OCI-LY3 (cell line): Measurements from ENCODE around the gene KIF6.

Experiments
- H2AFZ ChIP-seq: fragments of 200-600, 300-600 bp; shearing (Covaris generic); 2 replicates; pipeline ENCODE4 v1.6.0; 2014; ENCODE audit warnings: antibody characterized with exemption, low read depth, low read length
- H3K27ac ChIP-seq: fragments of 200-600, 300-600 bp; sonication (generic); 2 replicates; pipeline ENCODE4 v1.5.1; 2014; ENCODE audit warnings: mild to moderate bottlenecking, low read length, moderate library complexity, mixed read lengths
- H3K27me3 ChIP-seq: fragments of 200-600, 300-600 bp; sonication (generic); 2 replicates; pipeline ENCODE4 v1.6.1; 2014; ENCODE audit warnings: low read depth, low read length, mixed read lengths
- H3K36me3 ChIP-seq: fragments of 200-600, 300-600 bp; sonication (generic); replicated peaks from 2 replicates; pipeline ENCODE3; 2014; ENCODE audit warnings: low read depth, low read length, mixed read lengths
- H3K4me1 ChIP-seq: fragments of 300-600, 200-600 bp; sonication (generic); 2 replicates; pipeline ENCODE4 v1.6.1; 2014; ENCODE audit warnings: low read length, mixed read lengths
- H3K4me2 ChIP-seq: fragments of 200-600, 300-600 bp; sonication (generic); 2 replicates; pipeline ENCODE4 v1.6.1; 2014; ENCODE audit warnings: low read length, mixed read lengths
- H3K4me3 ChIP-seq: fragments of 300-600, 200-600 bp; sonication (generic); 2 replicates; pipeline ENCODE4 v1.5.1; 2014; ENCODE audit warnings: antibody characterized with exemption, mild to moderate bottlenecking, low read length, moderate library complexity
- H3K79me2 ChIP-seq: fragments of 300-600, 200-600 bp; shearing (Covaris generic); 2 replicates; pipeline ENCODE4 v1.6.1; 2014; ENCODE audit warnings: mild to moderate bottlenecking, low read length, mixed read lengths
- H3K9ac ChIP-seq: fragments of 300-600, 200-600 bp; shearing (Covaris generic); 2 replicates; pipeline ENCODE4 v1.6.0; 2014; ENCODE audit warnings: mild to moderate bottlenecking, low read length, moderate library complexity
- H3K9me3 ChIP-seq: fragments of 200-600, 300-600 bp; shearing (Covaris generic); 2 replicates; pipeline ENCODE4 v1.6.1; 2014; ENCODE audit warnings: low read length, mixed read lengths; ENCODE audit not compliant: insufficient read depth
- H4K20me1 ChIP-seq: fragments of 200-600, 300-600 bp; sonication (generic); 2 replicates; pipeline ENCODE4 v1.6.1; 2016; ENCODE audit warnings: low read length, mixed read lengths; ENCODE audit not compliant: insufficient read depth
- EZH2phosphoT487 ChIP-seq: fragments of 200-600 bp; shearing (Covaris generic); IDR thresholded peaks from 2 replicates; pipeline ENCODE4 v1.6.1; 2018; ENCODE audit warnings: antibody characterized with exemption, mixed run types, low read depth
- TF ChIP-seq, protein P1 (sequence below): fragments of 200-600, 300-600 bp; sonication (generic); IDR thresholded peaks from 2 replicates; pipeline ENCODE4 v1.5.1; 2014; ENCODE audit warnings: antibody characterized with exemption, low read length, low read depth

KIF6 gene

DNA sequence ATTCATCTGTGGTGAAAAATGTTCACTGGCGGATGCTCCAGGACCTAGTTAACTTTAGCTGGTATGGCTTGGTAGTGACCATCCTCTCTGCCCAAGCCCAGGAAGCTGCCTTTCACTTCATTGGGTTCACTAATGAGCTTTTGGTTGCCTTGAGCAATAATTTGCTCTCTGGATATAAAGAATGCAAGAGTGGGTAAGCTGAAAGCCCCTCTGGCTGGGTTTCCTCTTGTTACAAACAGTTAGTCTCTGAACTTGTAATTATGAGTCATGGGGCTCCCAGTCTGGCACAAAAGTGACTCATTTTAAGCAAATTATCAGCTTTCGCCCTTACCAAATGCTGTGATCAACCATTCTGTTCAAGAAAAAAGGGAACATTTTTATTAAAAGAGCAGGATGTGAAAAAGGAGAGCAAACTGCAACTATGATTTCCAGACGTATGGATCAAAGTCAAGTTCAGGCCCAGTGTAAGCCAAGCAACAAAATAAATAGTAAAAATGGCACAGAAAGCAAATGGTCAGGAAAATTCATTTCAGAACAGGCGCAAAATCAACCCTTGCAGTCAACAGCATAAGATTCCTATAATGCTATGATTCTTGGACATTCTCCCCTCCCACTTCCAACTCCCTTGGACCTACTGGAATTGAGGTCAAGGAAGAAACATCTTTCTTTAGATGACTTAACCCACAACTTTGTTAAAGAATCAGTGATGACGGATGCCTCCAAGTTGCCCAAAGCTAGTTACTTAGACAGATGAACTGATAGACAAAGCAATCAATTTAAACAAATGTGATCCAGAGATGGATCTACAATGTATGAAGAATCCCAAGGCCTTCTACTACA lies 272.7 kb downstream of the KIF6 start:
- Histone ChIP-seq H3K36me3 (peaks cover 2% of the 10 kb centered on the region), H4K20me1 (no peaks in the 10 kb centered on the region), H2AFZ (peak overlapping the region; percentile 45), H3K27ac (peak overlapping the region; percentile 62), H3K9me3 (peaks cover 7% of the 10 kb centered on the region), H3K4me3 (peak overlapping the region; percentile 10; the same call in 1 of the 2 replicates), H3K27me3 (no peaks in the 10 kb centered on the region), H3K4me2 (peak overlapping the region; percentile 54), H3K79me2 (no peaks in the 10 kb centered on the region), H3K9ac (peak overlapping the region; percentile 34; the same call in 1 of the 2 replicates), H3K4me1 (peaks cover 22% of the 10 kb centered on the region)
- TF ChIP-seq, protein P1, sequence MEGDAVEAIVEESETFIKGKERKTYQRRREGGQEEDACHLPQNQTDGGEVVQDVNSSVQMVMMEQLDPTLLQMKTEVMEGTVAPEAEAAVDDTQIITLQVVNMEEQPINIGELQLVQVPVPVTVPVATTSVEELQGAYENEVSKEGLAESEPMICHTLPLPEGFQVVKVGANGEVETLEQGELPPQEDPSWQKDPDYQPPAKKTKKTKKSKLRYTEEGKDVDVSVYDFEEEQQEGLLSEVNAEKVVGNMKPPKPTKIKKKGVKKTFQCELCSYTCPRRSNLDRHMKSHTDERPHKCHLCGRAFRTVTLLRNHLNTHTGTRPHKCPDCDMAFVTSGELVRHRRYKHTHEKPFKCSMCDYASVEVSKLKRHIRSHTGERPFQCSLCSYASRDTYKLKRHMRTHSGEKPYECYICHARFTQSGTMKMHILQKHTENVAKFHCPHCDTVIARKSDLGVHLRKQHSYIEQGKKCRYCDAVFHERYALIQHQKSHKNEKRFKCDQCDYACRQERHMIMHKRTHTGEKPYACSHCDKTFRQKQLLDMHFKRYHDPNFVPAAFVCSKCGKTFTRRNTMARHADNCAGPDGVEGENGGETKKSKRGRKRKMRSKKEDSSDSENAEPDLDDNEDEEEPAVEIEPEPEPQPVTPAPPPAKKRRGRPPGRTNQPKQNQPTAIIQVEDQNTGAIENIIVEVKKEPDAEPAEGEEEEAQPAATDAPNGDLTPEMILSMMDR = no peak
- TF ChIP-seq EZH2phosphoT487 = no peak

DNA sequence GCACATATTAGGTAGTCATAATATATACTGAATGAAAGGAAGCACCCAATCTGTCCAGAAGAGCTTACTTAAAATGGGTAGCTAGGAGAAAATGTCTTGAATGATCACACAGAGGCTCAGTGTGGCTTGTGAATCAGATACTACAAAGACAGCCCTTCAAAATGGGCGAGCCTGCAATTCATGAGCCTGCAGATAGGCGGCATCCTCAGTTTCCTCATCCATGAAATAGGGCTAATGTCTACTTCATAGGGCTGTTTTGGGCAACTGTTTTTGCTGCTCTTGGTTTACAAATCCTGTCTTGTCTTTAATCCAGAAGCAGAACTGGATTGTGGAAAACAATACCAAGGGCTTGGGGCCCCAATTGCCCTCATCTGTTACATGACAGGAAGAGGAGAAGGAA lies 273.4 kb downstream of the KIF6 start:
- TF ChIP-seq EZH2phosphoT487 = no peak
- TF ChIP-seq, protein P1 = peak; percentile 86

DNA sequence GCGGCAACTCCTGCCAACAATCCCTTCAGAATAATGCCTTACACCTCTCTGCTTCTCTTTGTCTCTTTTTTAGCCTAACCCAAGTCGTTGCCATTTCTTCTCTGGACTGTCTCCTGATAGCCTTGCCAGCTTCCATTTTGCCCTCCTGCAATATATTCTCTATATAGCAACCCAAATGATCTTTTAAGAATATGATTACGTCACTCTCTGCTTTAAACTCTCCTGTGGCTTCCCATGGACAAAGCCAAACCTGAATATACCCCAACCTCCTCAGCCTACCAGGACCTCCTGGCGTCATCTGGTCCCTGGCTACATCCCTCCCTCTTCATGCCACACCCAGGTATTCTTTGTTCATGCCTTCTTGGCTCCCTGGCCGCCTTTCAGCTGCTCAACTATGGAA lies 276.2 kb downstream of the KIF6 start:
- H3K27me3 ChIP-seq = no peaks in the 10 kb centered on the region
- TF ChIP-seq EZH2phosphoT487 = no peak
- TF ChIP-seq, protein P1 = no peak
- no peak overlapping the region for H3K9ac ChIP-seq
- H2AFZ ChIP-seq = no peak overlapping the region
- no peaks in the 10 kb centered on the region for H3K79me2 ChIP-seq
- H3K27ac ChIP-seq = no peak overlapping the region
- peaks cover 4% of the 10 kb centered on the region for H3K9me3 ChIP-seq
- peaks cover under 1% of the 10 kb centered on the region for H3K36me3 ChIP-seq
- no peaks in the 10 kb centered on the region for H4K20me1 ChIP-seq
- H3K4me3 ChIP-seq = no peak overlapping the region
- no peak overlapping the region for H3K4me2 ChIP-seq
- peaks cover 22% of the 10 kb centered on the region for H3K4me1 ChIP-seq

More for the DNA sequence above, 273.4 kb downstream of the KIF6 start:
- peaks cover 2% of the 10 kb centered on the region for H3K36me3 ChIP-seq
- peaks cover 7% of the 10 kb centered on the region for H3K9me3 ChIP-seq
- peak overlapping the region; percentile 54 for H3K4me2 ChIP-seq
- H3K9ac ChIP-seq = peak overlapping the region; percentile 34; the same call in 1 of the 2 replicates
- no peaks in the 10 kb centered on the region for H3K27me3 ChIP-seq
- H3K27ac ChIP-seq = peak overlapping the region; percentile 62
- no peaks in the 10 kb centered on the region for H4K20me1 ChIP-seq
- peaks cover 22% of the 10 kb centered on the region for H3K4me1 ChIP-seq
- no peaks in the 10 kb centered on the region for H3K79me2 ChIP-seq
- peak overlapping the region; percentile 45; the same call in 1 of the 2 replicates for H2AFZ ChIP-seq
- peak overlapping the region; percentile 10; the same call in 1 of the 2 replicates for H3K4me3 ChIP-seq

DNA sequence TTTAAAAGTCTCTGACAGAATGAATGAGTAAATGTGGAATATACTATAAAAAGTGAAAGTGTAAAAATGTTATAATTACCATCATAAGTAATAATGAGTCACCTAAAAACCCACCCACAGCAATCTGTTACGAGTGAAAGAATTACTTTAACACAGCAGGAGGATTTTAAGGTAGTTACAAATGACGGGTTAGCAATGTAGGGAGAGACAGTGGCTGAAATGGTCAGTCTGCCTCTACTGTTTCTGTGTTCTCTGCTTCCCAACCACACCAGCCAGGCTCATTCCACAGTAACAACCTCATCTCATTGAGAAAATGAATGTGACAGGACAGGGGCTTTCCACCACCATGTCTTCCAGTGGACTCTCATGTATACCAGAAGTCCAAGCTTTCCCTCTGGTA lies 278.3 kb downstream of the KIF6 start:
- H2AFZ ChIP-seq = no peak overlapping the region
- no peaks in the 10 kb centered on the region for H3K9me3 ChIP-seq
- no peaks in the 10 kb centered on the region for H3K27me3 ChIP-seq
- H3K9ac ChIP-seq = no peak overlapping the region
- no peaks in the 10 kb centered on the region for H3K79me2 ChIP-seq
- peaks cover 7% of the 10 kb centered on the region for H3K4me1 ChIP-seq
- H3K4me2 ChIP-seq = no peak overlapping the region
- TF ChIP-seq, protein P1 = no peak
- no peak for TF ChIP-seq EZH2phosphoT487
- no peak overlapping the region for H3K27ac ChIP-seq
- H3K36me3 ChIP-seq = no peaks in the 10 kb centered on the region
- no peaks in the 10 kb centered on the region for H4K20me1 ChIP-seq
- no peak overlapping the region for H3K4me3 ChIP-seq
